SK-N-SH (cell line): ENCODE measurements around the gene KRTAP5-8. TPM values are rescaled to one million over a fixed set of nuclear protein-coding genes. Genes with fewer than 3 reads are reported as not detected.

Experiments used
- CTCF ChIA-PET: fragments of 300-600, 350-600 bp; formaldehyde crosslinking; extraction: SDS; loops from one replicate; lab custom pipeline; 2021; lab: Yijun Ruan, JAX
- POLR2A ChIA-PET: fragments of 350-600 bp; sonication (Branson Sonifier 250); formaldehyde crosslinking; extraction: SDS; loops from one replicate; lab custom pipeline; 2020; ENCODE audit warnings: antibody characterized with exemption, inconsistent platforms; lab: Yijun Ruan, JAX
- DNase-seq: peaks from one replicate; pipeline ENCODE4 v3.0.0; 2012
- H2AFZ ChIP-seq: fragments of 200-600 bp; sonication (generic); 2 replicates; pipeline ENCODE4 v1.8.1; 2016; ENCODE audit warnings: antibody characterized with exemption, mild to moderate bottlenecking, low read depth
- H3F3A ChIP-seq: fragments of 200-600 bp; sonication (generic); replicated peaks from 2 replicates; pipeline ENCODE3; 2016; ENCODE audit warnings: antibody characterized with exemption, mild to moderate bottlenecking; ENCODE audit not compliant: insufficient read depth
- H3K27ac ChIP-seq, 2 experiments: fragments of 200-500 bp in 1 of 2; fragments of 200-600 bp in 1 of 2; sonication (Bioruptor generic) in 1 of 2; sonication (generic), shearing (Covaris generic) in 1 of 2; 2 replicates each; pipeline versions ENCODE4 v1.5.1 to v1.6.1; 2014 to 2016; ENCODE audit warnings: low read depth in 2 of 2, inconsistent platforms in 1 of 2, low read length in 1 of 2, mild to moderate bottlenecking in 1 of 2, mixed read lengths in 1 of 2
- H3K27me3 ChIP-seq: fragments of 200-600 bp; sonication (generic), shearing (Covaris generic); 2 replicates; pipeline ENCODE4 v1.6.1; 2016; ENCODE audit warnings: mixed run types; ENCODE audit not compliant: insufficient read depth
- H3K36me3 ChIP-seq, 2 experiments: fragments of 200-500 bp in 1 of 2; fragments of 200-600 bp in 1 of 2; sonication (Bioruptor generic) in 1 of 2; sonication (generic) in 1 of 2; replicated peaks in 1 of 2; 2 replicates each; pipeline versions ENCODE3 to v1.5.1; 2014 to 2016; ENCODE audit warnings: low read length in 1 of 2, mild to moderate bottlenecking in 1 of 2; ENCODE audit not compliant: insufficient read depth in 2 of 2, control insufficient read depth in 1 of 2
- H3K4me1 ChIP-seq, 2 experiments: fragments of 200-500 bp in 1 of 2; fragments of 200-600 bp in 1 of 2; sonication (Bioruptor generic) in 1 of 2; sonication (generic), shearing (Covaris generic) in 1 of 2; 2 replicates each; pipeline versions ENCODE4 v1.5.1 to v1.6.1; 2014 to 2016; ENCODE audit warnings: low read depth in 1 of 2, low read length in 1 of 2, mixed run types in 1 of 2; ENCODE audit not compliant: insufficient read depth in 2 of 2, control insufficient read depth in 1 of 2
- H3K4me2 ChIP-seq: fragments of 200-600 bp; sonication (generic), shearing (Covaris generic); 2 replicates; pipeline ENCODE4 v1.6.1; 2017; ENCODE audit warnings: mixed run types
- H3K4me3 ChIP-seq, 2 experiments: fragments of 200-500 bp in 1 of 2; fragments of 200-600 bp in 1 of 2; sonication (Bioruptor generic) in 1 of 2; sonication (generic), shearing (Covaris generic) in 1 of 2; 2 replicates each; pipeline versions ENCODE4 v1.5.1 to v1.8.1; 2014 to 2016; ENCODE audit warnings: low read depth in 2 of 2, inconsistent platforms in 1 of 2, low read length in 1 of 2, mild to moderate bottlenecking in 1 of 2, mixed read lengths in 1 of 2, moderate library complexity in 1 of 2
- H3K79me2 ChIP-seq: fragments of 200-600 bp; sonication (generic); 2 replicates; pipeline ENCODE4 v1.8.1; 2017; ENCODE audit warnings: mild to moderate bottlenecking; ENCODE audit not compliant: insufficient read depth
- H3K9ac ChIP-seq: fragments of 200-600 bp; sonication (generic); 2 replicates; pipeline ENCODE4 v1.6.1; 2017; ENCODE audit warnings: mixed run types
- H3K9me2 ChIP-seq: fragments of 200-600 bp; sonication (generic); 2 replicates; pipeline ENCODE4 v1.6.1; 2017; ENCODE audit warnings: mixed run types
- H3K9me3 ChIP-seq: fragments of 200-600 bp; sonication (generic); 2 replicates; pipeline ENCODE4 v1.6.1; 2017; ENCODE audit warnings: mixed run types, mild to moderate bottlenecking, moderate library complexity
- H4K20me1 ChIP-seq: fragments of 200-600 bp; sonication (generic); 2 replicates; pipeline ENCODE4 v1.6.1; 2017; ENCODE audit warnings: mild to moderate bottlenecking, mixed run types; ENCODE audit not compliant: insufficient read depth
- EP300 ChIP-seq, 2 experiments: IDR thresholded peaks; 2 replicates each; pipeline versions ENCODE4 v1.4.0 to v1.6.1; 2012; ENCODE audit warnings: borderline replicate concordance in 1 of 2, low read depth in 1 of 2, low read length in 1 of 2
- FOXM1 ChIP-seq: IDR thresholded peaks from 2 replicates; pipeline ENCODE4 v1.4.0; 2012; ENCODE audit warnings: low read depth, mild to moderate bottlenecking
- MAX ChIP-seq: IDR thresholded peaks from 2 replicates; pipeline ENCODE4 v1.4.0; 2012; ENCODE audit warnings: low read depth
- MEF2A ChIP-seq: IDR thresholded peaks from 2 replicates; pipeline ENCODE4 v1.4.0; 2012; ENCODE audit warnings: low read depth, borderline replicate concordance
- RAD21 ChIP-seq: IDR thresholded peaks from 2 replicates; pipeline ENCODE4 v1.6.1; 2012; ENCODE audit warnings: mild to moderate bottlenecking, low read length
- REST ChIP-seq: IDR thresholded peaks from 2 replicates; pipeline ENCODE4 v1.6.1; 2012; ENCODE audit warnings: mild to moderate bottlenecking, low read depth, low read length, moderate library complexity
- RFX5 ChIP-seq: IDR thresholded peaks from 2 replicates; pipeline ENCODE4 v1.6.1; 2012; ENCODE audit warnings: mild to moderate bottlenecking, improper control_type of control experiment, low read length
- SIN3A ChIP-seq: IDR thresholded peaks from 2 replicates; pipeline ENCODE4 v1.6.1; 2012; ENCODE audit warnings: low read depth, mild to moderate bottlenecking, low read length, moderate library complexity, borderline replicate concordance
- SMC3 ChIP-seq: IDR thresholded peaks from 2 replicates; pipeline ENCODE4 v1.6.1; 2012; ENCODE audit warnings: low read depth, low read length, improper control_type of control experiment
- TAF1 ChIP-seq: IDR thresholded peaks from 2 replicates; pipeline ENCODE4 v1.6.1; 2012; ENCODE audit warnings: low read depth, mild to moderate bottlenecking, low read length, moderate library complexity, borderline replicate concordance
- TCF12 ChIP-seq: IDR thresholded peaks from 2 replicates; pipeline ENCODE4 v1.4.0; 2012
- ZBTB33 ChIP-seq: IDR thresholded peaks from 2 replicates; pipeline ENCODE4 v1.4.0; 2012; ENCODE audit warnings: low read depth, borderline replicate concordance
- WGBS: methylation state at CpG from one replicate; pipeline ENCODE4 v1.1.6; 2017; ENCODE audit warnings: low lambda C conversion rate; 5-methylcytosine and 5-hydroxymethylcytosine counted together
- polyA plus RNA-seq, 3 experiments: library from polyadenylated mRNA; depleted of rRNA; stranded (reverse); fragments of >200 nt; gene quantifications; 2 replicates each; pipeline ENCODE4 v1.2.3, GENCODE V29; 2012

The KRTAP5-8 gene
- polyA plus RNA-seq, 1 of the 3 experiments (the other 2 are of a cell fraction): not detected

- H4K20me1 ChIP-seq: no peaks in the 10 kb centered on the region
- DNase-seq: peak; percentile 77
- H3K9ac ChIP-seq: no peak overlapping the region
- TF ChIP-seq SIN3A (no peak), REST (no peak), RAD21 (0 out of 2 replicates have a peak, but pooled peaks have one; percentile 17), EP300 (IDR thresholded peaks at IDR 0.05; ENCODE audit: borderline replicate concordance in 1 of 2, low read depth in 1 of 2, low read length in 1 of 2) (peak in 1 of 2 experiments; percentile 33; a peak in 1 of 4 replicates)
- no peak overlapping the region for H3K4me2 ChIP-seq
- 39% methylated on average over 2 of the region's 6 CpGs for WGBS
- no peaks in the 10 kb centered on the region for H3K9me2 ChIP-seq
- ChIA-PET CTCF (interaction anchor here (1.9 kb wide), 1 partner anchor 79 kb away, joined by 7 read pairs; no protein-coding TSS in a partner anchor), POLR2A (no interaction called here)
- no peak overlapping the region for H3K4me3 ChIP-seq
- no peaks in the 10 kb centered on the region for H3K27me3 ChIP-seq
- H3F3A ChIP-seq: peaks cover 6% of the 10 kb centered on the region
- no peak overlapping the region for H2AFZ ChIP-seq
- H3K79me2 ChIP-seq: no peaks in the 10 kb centered on the region
- H3K9me3 ChIP-seq: no peaks in the 10 kb centered on the region
- peaks cover 0 to 44% of the 10 kb centered on the region in 2 experiments; a peak in 2 of 4 replicates for H3K4me1 ChIP-seq
- peaks cover 15 to 51% of the 10 kb centered on the region in 2 experiments for H3K36me3 ChIP-seq
- peak overlapping the region in 1 of 2 experiments; percentile 69; a peak in 1 of 4 replicates for H3K27ac ChIP-seq
Observed at GRCh38 chr11:71500601-71501021, 37.2 kb upstream of the KRTAP5-8 start.

- ChIA-PET CTCF (interaction anchor here (0.9 to 1.9 kb wide), 3 partner anchors 33 to 79 kb away, joined by 3 to 7 read pairs (median 4); no protein-coding TSS in a partner anchor), POLR2A (no interaction called here)
- Histone ChIP-seq H3F3A (peaks cover 6% of the 10 kb centered on the region), H3K4me2 (no peak overlapping the region), H2AFZ (no peak overlapping the region), H3K9ac (no peak overlapping the region), H3K9me2 (no peaks in the 10 kb centered on the region), H3K79me2 (no peaks in the 10 kb centered on the region), H3K4me3 (no peak overlapping the region), H3K4me1 (peaks cover 0 to 51% of the 10 kb centered on the region in 2 experiments; a peak in 2 of 4 replicates), H3K27ac (peak overlapping the region in 1 of 2 experiments; percentile 69; a peak in 1 of 4 replicates), H3K36me3 (peaks cover 15 to 44% of the 10 kb centered on the region in 2 experiments), H3K9me3 (no peaks in the 10 kb centered on the region), H4K20me1 (no peaks in the 10 kb centered on the region), H3K27me3 (no peaks in the 10 kb centered on the region)
- 94% methylated on average over 27 of the region's 30 CpGs for WGBS
- no peak for TF ChIP-seq TAF1
- TF ChIP-seq MAX: no peak
- no peak for TF ChIP-seq FOXM1
- no peak for TF ChIP-seq RFX5
- no peak for TF ChIP-seq TCF12
- no peak for TF ChIP-seq ZBTB33
- TF ChIP-seq MEF2A: no peak
- no peak for TF ChIP-seq SMC3
- DNase-seq: no peak
Observed at GRCh38 chr11:71501071-71501985, 36.5 kb upstream of the KRTAP5-8 start.
